Vagina (tissue), 2 donors: ENCODE measurements around the gene CTNNB1. TPM values are rescaled to one million over a fixed set of nuclear protein-coding genes. Genes with fewer than 3 reads are reported as not detected.

Source experiments
- DNase-seq, 2 donors: peaks; one replicate each; pipeline ENCODE4 v3.0.0-alpha.2; 2017; ENCODE audit errors: extremely low spot score in 2 of 2
- H3K27ac ChIP-seq: fragments of 200-600 bp; sonication (generic); one replicate; pipeline ENCODE4 v1.5.1; 2019
- H3K27me3 ChIP-seq: fragments of 200-600 bp; sonication (generic); one replicate; pipeline ENCODE4 v1.5.1; 2019
- H3K36me3 ChIP-seq, 2 donors: fragments of 200-600 bp; sonication (generic); one replicate each; pipeline ENCODE4 v1.5.1; 2017 to 2019
- H3K4me1 ChIP-seq: fragments of 200-600 bp; sonication (generic); one replicate; pipeline ENCODE4 v1.5.1; 2019
- H3K4me3 ChIP-seq, 2 donors: fragments of 200-600 bp; sonication (generic); 1 replicate in 1 of 2; 2 replicates in 1 of 2; pipeline ENCODE4 v1.5.1; 2016 to 2019
- H3K9me3 ChIP-seq: fragments of 200-600 bp; sonication (generic); one replicate; pipeline ENCODE4 v1.5.1; 2019
- CTCF ChIP-seq, 3 experiments: fragments of 450-650 bp in 2 of 3; fragments of 200-600 bp in 1 of 3; sonication (generic) in 1 of 3; IDR thresholded peaks; one replicate each; pipeline ENCODE4 v1.5.1; 2017 to 2019; ENCODE audit warnings: antibody characterized with exemption in 3 of 3, mild to moderate bottlenecking in 2 of 3, moderate library complexity in 2 of 3
- POLR2A ChIP-seq, 2 donors: fragments of 450-650 bp; IDR thresholded peaks; one replicate each; pipeline ENCODE4 v1.6.1; 2017; ENCODE audit warnings: antibody characterized with exemption in 2 of 2, mild to moderate bottlenecking in 2 of 2, moderate library complexity in 2 of 2
- POLR2AphosphoS5 ChIP-seq, 2 donors: sonication (generic); formaldehyde crosslinking; IDR thresholded peaks; one replicate each; pipeline ENCODE4 v1.9.0; 2017; ENCODE audit warnings: antibody characterized with exemption in 2 of 2, mild to moderate bottlenecking in 2 of 2, low read depth in 1 of 2; ENCODE audit not compliant: insufficient read depth in 1 of 2
- intact Hi-C: fragments of 100-400 bp; cut with DNase I; formaldehyde crosslinking; loops from one replicate; pipeline ENCODE4 v1.15.1; 2023
- total RNA-seq: library from RNA; depleted of rRNA; stranded (reverse); fragments of >200 nt; gene quantifications from one replicate; pipeline ENCODE4 v1.2.3, GENCODE V29; 2016

The CTNNB1 gene
- 505 TPM for total RNA-seq

DNA sequence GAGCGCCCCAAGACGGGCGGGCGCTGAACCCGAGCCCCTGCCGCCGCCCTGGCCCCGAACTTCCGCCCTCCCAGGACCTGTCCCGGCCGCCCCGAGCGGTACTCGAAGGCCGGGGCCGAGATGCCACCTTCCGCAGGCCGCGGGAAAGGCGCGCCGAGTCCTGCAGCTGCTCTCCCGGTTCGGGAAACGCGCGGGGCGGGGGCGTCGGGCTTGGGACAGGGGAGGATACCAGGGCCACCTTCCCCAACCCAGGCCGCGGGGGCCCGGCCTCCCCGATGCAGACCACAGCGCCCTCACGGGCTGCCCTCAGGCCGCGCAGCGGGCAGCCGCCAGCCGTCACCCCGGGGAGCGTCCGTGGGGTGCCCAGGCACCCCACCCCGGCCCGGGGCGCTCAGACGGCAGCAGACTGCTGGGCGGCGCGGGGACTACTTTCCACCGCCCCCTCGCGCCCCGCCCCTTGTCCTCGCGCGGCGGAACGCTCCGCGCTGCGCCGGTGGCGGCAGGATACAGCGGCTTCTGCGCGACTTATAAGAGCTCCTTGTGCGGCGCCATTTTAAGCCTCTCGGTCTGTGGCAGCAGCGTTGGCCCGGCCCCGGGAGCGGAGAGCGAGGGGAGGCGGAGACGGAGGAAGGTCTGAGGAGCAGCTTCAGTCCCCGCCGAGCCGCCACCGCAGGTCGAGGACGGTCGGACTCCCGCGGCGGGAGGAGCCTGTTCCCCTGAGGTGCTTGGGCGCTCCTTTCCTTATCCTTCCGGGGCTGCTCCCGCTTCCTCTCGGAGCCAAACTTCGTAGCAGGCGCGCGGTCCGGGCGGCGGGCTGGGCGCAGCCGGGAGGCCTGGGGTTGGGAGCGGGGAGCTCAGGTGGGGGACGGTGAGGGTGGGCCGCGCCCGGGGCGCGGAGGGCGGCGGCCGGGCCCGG lies at the start of gene CTNNB1:
Gene CTNNB1, plus strand, starts transcription at position 556 of the 916 bp plus-strand sequence. CDS start 24,564 bp downstream, outside the sequence.
- H3K4me3 ChIP-seq = peak within 1 kb of the TSS; percentile 73 to 79
- no peaks in the 10 kb centered on the region for H3K36me3 ChIP-seq
- TF ChIP-seq POLR2A (IDR thresholded peaks at IDR 0.05) (peak in 1 of 2 donors; percentile 94), POLR2AphosphoS5 (IDR thresholded peaks at IDR 0.05; ENCODE audit: insufficient read depth in 1 of 2, low read depth in 1 of 2) (peak; percentile 85 to 99), CTCF (IDR thresholded peaks at IDR 0.05) (no peak)
- peaks cover 36% of the 10 kb centered on the region for H3K4me1 ChIP-seq
- H3K9me3 ChIP-seq = no peaks in the 10 kb centered on the region
- H3K27ac ChIP-seq = peak within 1 kb of the TSS; percentile 98
- no peaks in the 10 kb centered on the region for H3K27me3 ChIP-seq
- intact Hi-C loops = loop anchor here (10.0 kb wide), 1 partner anchor 614 kb away; no protein-coding TSS in a partner anchor
- no peak for DNase-seq

- no peak for DNase-seq
- H3K27ac ChIP-seq = no peak overlapping the region
- intact Hi-C loops = no loop called here
- H3K9me3 ChIP-seq = no peaks in the 10 kb centered on the region
- H3K4me3 ChIP-seq = no peak overlapping the region
- no peaks in the 10 kb centered on the region for H3K4me1 ChIP-seq
- TF ChIP-seq POLR2AphosphoS5 (IDR thresholded peaks at IDR 0.05; ENCODE audit: insufficient read depth in 1 of 2, low read depth in 1 of 2) = no peak
- no peak for TF ChIP-seq POLR2A (IDR thresholded peaks at IDR 0.05)
- no peak for TF ChIP-seq CTCF (IDR thresholded peaks at IDR 0.05)
- no peaks in the 10 kb centered on the region for H3K36me3 ChIP-seq
- no peaks in the 10 kb centered on the region for H3K27me3 ChIP-seq
Measured at GRCh38 chr3:41155834-41156233, 43.5 kb upstream of the CTNNB1 start.

DNA sequence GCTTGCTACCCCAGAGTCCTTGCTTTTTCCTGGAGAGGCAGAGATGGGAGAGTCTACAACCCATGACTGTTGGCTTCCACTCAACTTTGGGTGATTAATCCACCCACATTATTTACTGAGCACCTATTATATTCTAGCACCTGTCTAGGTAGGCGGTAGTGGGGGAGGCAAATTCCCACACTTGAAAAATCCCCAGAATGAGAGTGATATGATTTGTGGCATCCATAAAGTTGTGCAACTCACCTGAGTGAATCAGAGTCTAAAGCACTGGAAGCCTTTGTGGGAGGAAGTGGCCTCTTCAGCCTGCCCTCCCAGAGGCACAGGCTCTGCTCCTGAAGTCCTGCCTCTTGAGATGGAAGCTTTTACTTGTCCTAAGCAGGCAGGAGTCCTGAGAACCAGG lies 40.4 kb upstream of the CTNNB1 start:
- H3K4me3 ChIP-seq = no peak overlapping the region
- no peak overlapping the region for H3K27ac ChIP-seq
- no peaks in the 10 kb centered on the region for H3K9me3 ChIP-seq
- no peaks in the 10 kb centered on the region for H3K27me3 ChIP-seq
- no peak for TF ChIP-seq POLR2A (IDR thresholded peaks at IDR 0.05)
- TF ChIP-seq POLR2AphosphoS5 (IDR thresholded peaks at IDR 0.05; ENCODE audit: insufficient read depth in 1 of 2, low read depth in 1 of 2) = peak in 1 of 2 donors; percentile 46
- intact Hi-C loops = no loop called here
- no peak for DNase-seq
- H3K4me1 ChIP-seq = no peaks in the 10 kb centered on the region
- no peaks in the 10 kb centered on the region for H3K36me3 ChIP-seq

- DNase-seq = no peak
- no peak for TF ChIP-seq POLR2AphosphoS5 (IDR thresholded peaks at IDR 0.05; ENCODE audit: insufficient read depth in 1 of 2, low read depth in 1 of 2)
- TF ChIP-seq POLR2A (IDR thresholded peaks at IDR 0.05) = no peak
- TF ChIP-seq CTCF (IDR thresholded peaks at IDR 0.05) = no peak
- Histone ChIP-seq H3K4me3 (no peak overlapping the region), H3K4me1 (no peaks in the 10 kb centered on the region), H3K36me3 (no peaks in the 10 kb centered on the region), H3K27ac (no peak overlapping the region), H3K27me3 (no peaks in the 10 kb centered on the region), H3K9me3 (no peaks in the 10 kb centered on the region)
- intact Hi-C loops = no loop called here
Measured at GRCh38 chr3:41159588-41160189, 39.6 kb upstream of the CTNNB1 start.

DNA sequence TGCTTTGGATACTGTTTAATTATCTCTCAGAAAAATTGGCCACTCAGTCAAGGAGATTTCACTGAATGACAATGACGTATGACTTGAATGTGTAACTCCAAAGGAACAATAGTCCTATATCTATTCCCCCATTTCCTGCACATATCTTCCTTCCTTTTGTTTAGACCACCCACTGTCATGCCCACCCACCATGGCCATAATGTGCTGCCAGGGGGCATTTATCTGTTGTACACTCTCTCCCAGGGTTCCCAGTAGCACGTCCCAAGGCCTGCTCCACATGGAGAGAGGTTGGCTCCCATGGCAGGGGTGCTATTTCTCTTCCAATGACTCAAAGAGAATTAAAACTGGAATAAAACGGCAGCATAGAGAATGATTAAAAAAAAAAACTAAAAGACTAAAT lies 36.8 kb upstream of the CTNNB1 start:
- no peaks in the 10 kb centered on the region for H3K27me3 ChIP-seq
- no peak overlapping the region for H3K4me3 ChIP-seq
- H3K27ac ChIP-seq = no peak overlapping the region
- intact Hi-C loops = no loop called here
- DNase-seq = no peak
- TF ChIP-seq CTCF (IDR thresholded peaks at IDR 0.05) = no peak
- TF ChIP-seq POLR2A (IDR thresholded peaks at IDR 0.05) = no peak
- TF ChIP-seq POLR2AphosphoS5 (IDR thresholded peaks at IDR 0.05; ENCODE audit: insufficient read depth in 1 of 2, low read depth in 1 of 2) = no peak
- no peaks in the 10 kb centered on the region for H3K36me3 ChIP-seq
- H3K9me3 ChIP-seq = no peaks in the 10 kb centered on the region
- no peaks in the 10 kb centered on the region for H3K4me1 ChIP-seq
